Measurements from ENCODE around the gene PANX2.

Gene PANX2

DNA sequence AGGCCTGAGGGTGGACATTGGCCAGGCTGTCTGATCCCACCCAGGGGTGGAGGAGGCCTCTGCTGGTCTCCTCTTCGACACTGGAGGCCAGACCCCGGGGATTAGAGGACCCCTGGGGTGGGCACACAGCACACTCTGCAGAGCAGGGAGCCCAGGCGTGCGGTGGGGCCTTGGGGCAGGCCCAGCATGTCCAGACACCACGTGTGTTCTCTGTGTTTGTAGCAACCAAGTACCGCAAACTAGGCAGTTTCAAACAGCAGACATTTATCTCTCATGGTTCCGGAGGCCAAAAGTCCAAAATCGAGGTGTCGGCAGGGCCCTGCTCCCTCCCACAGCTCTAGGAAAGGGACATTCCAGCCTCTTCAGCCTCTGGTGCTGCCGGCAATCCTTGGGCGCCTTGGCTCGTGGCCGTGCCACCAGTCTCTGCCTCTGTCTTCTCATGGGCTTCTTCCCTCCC, 1.5 kb downstream of the PANX2 start:
- CTCF ChIA-PET, result no interaction called here
- Mint-ChIP-seq H3K27ac (no peak overlapping the region), H3K4me1 (peaks cover 4% of the 10 kb centered on the region), H3K4me3 (no peak overlapping the region), H3K9me3 (no peaks in the 10 kb centered on the region), H3K36me3 (peaks cover 2% of the 10 kb centered on the region), H3K27me3 (peaks cover 86% of the 10 kb centered on the region)
- DNase-seq, result no peak

DNA sequence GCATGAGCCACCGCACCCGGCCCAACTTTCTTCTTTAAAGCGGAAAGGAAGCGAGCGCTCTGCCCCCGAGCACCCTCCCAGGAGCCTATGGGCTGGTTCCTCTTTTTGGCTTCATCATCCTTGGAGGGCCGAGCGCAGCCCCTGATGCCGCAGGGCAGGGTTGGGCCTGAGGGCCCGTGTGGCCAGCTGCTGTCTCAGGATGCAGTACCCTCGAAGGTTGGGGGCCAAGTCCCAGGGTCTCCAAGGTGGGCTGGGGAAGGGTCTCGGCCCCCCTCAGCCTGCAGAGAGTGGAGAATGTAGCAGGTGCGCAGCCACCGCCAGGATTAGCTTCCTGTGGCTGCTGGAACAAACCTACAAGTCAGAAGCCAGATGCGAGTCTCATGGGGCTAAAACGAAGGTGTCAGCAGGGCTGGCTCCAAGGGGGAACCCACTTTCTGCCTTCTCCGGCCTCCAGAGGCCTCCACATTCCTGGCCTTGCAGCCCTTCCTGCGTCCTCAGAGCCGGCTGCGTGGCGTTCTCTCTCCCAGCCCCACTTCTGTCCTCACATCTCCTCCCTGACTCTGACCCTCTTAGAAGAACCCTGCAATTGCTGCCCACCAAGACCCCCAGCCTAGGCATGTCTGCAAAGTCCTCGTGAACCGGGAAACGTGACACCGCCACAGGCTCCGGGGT, 2.9 kb downstream of the PANX2 start:
- CTCF ChIA-PET, result no interaction called here

DNA sequence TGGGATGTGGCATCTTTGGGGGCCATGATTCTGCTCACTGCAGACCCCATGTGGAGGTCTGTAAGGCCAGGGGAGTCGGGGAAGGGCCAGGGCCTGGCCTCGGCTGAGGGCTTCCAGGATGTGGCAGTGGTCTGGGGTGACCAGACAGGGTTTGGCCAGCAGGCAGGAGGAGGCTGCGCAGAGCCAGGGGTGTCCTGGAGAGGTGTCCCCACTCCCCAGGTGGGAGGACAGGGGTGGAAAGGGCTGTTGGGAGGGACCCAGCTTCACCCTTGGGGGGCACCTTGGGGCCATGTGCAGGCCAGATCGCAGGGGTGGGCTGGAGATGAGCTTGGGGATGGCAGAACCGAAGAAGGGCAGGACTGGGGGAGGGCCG, 3.4 kb downstream of the PANX2 start:
- H3K27ac Mint-ChIP-seq, result no peak overlapping the region
- CTCF ChIA-PET, result no interaction called here
- DNase-seq, result no peak
- H3K4me1 Mint-ChIP-seq, result peaks cover 4% of the 10 kb centered on the region
- peaks cover under 1% of the 10 kb centered on the region for H3K36me3 Mint-ChIP-seq
- H3K27me3 Mint-ChIP-seq, result peaks cover 84% of the 10 kb centered on the region
- no peaks in the 10 kb centered on the region for H3K9me3 Mint-ChIP-seq
- no peak overlapping the region for H3K4me3 Mint-ChIP-seq

More for the DNA sequence above, 2.9 kb downstream of the PANX2 start:
- no peak overlapping the region for H3K4me3 Mint-ChIP-seq
- H3K4me1 Mint-ChIP-seq, result peaks cover 4% of the 10 kb centered on the region
- H3K9me3 Mint-ChIP-seq, result no peaks in the 10 kb centered on the region
- no peak for DNase-seq
- H3K36me3 Mint-ChIP-seq, result peaks cover 2% of the 10 kb centered on the region
- H3K27me3 Mint-ChIP-seq, result peaks cover 84% of the 10 kb centered on the region
- H3K27ac Mint-ChIP-seq, result no peak overlapping the region

DNA sequence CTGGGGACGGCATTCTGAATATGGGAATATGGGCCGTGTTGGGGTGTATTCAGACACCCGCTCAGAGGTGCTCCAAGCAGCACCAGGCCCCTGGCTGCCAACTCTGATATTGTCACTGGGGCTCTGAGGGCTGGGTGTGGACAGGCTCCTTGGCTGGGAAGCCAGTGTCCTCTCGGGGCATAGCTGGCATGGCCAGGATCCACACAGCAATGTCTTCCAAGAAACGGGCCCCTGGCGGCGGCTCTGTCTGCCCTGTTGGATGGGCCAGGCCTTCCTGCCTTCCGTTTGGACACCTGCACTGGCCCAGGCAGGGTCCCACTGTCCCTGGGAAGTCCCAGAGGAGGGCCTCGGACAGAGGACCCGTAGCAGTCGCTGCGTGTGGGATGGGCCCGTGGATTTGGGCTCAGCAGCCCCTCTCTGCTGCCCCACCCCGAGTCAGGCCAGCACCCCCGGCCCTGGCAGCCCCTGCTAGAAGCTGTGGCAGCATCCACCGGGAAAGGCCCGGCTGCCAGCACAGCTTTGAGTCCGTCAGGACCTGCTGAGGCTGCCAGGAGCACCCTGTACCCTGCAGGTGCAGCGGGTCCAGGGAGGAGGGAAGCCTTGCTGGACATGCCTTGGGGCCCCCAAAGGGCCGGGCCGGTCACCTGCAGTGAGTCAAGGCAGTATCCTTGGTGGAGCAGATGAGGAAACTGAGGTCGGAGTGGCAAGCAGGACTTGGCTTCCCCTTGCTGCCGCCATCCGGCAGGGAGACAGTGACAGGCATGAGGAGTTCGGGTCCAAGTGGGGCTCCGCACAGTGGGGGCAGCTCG, 4.1 kb downstream of the PANX2 start:
- H3K4me1 Mint-ChIP-seq, result peaks cover 4% of the 10 kb centered on the region
- no peak overlapping the region for H3K27ac Mint-ChIP-seq
- H3K9me3 Mint-ChIP-seq, result no peaks in the 10 kb centered on the region
- H3K27me3 Mint-ChIP-seq, result peaks cover 82% of the 10 kb centered on the region
- H3K36me3 Mint-ChIP-seq, result no peaks in the 10 kb centered on the region
- no peak for DNase-seq
- H3K4me3 Mint-ChIP-seq, result no peak overlapping the region
- CTCF ChIA-PET, result no interaction called here

DNA sequence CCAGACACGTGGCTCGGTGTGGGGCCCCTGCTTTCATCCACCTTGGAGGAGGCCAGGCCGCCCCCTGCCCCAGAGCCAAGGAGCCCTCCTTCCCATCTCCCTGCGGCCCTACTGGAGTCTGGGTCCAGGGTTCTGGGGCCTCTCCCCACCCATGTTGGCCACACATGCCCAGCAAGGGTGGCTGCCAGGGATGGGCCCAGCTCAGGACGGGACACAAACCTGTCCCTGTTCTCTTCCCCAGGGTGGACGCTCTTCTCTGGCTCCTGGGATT, 4.6 kb downstream of the PANX2 start:
- Mint-ChIP-seq H3K4me1 (peaks cover 7% of the 10 kb centered on the region), H3K27ac (no peak overlapping the region), H3K4me3 (no peak overlapping the region), H3K36me3 (no peaks in the 10 kb centered on the region), H3K9me3 (no peaks in the 10 kb centered on the region), H3K27me3 (peaks cover 82% of the 10 kb centered on the region)
- DNase-seq, result no peak
- CTCF ChIA-PET, result no interaction called here

DNA sequence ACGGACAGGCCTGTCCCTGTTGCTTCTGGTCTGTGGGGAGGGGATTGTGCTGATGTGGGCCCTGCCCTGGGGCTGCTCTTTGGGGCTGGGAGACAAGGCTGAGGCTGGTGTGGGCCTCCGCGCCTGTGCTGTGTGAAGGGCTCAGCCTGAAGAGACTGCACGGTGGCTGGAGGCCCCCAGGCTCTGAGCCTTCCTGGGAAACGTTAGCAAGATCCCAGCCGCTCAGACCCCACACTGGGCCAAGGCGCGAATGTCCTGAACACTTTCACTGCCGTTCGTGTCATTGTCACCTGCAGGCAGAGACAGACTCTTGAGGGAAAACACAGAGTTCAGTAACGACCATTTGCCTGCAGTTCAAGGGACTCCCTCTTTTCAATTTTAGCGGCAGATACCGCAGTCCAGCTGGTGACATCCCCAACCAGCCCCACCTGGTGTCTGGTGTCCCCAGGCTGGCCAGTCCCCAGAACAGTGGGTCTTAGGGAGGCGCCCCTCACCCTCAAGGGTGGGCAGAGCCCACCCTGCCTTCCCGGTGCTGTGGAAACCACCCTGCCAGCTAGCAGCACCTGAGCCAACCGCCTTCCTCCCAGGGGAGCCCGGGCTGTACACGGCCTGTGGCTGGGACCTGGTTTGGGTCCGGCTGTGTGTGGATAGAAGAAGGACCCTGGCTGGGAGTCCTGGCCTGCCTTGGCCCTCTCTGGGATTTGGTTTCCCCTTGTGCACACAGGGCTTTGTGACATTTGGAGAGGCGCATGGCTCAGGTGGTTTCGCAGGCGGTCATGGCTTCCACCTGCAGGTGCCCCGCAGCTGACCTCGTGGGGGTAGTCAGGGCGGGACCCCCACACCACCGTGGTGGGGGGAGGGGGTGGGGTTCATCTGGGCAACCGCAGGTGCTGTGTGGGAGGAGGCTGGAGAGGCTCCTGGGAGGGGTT, 5.7 kb downstream of the PANX2 start:
- CTCF ChIA-PET, result no interaction called here
- no peak overlapping the region for H3K27ac Mint-ChIP-seq

DNA sequence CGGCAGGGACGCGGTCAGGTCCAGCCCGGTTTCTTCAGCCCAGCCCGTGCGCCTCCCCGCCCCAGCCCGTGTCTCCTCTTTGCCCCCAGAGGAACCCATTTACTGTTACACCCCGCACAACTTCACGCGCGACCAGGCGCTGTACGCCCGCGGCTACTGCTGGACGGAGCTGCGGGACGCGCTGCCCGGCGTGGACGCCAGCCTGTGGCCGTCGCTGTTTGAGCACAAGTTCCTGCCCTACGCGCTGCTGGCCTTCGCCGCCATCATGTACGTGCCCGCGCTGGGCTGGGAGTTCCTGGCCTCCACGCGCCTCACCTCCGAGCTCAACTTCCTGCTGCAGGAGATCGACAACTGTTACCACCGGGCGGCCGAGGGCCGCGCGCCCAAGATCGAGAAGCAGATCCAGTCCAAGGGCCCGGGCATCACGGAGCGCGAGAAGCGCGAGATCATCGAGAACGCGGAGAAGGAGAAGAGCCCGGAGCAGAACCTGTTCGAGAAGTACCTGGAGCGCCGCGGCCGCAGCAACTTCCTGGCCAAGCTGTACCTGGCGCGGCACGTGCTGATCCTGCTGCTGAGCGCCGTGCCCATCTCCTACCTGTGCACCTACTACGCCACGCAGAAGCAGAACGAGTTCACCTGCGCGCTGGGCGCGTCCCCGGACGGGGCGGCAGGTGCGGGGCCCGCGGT, 6.5 kb downstream of the PANX2 start:
- Mint-ChIP-seq H3K4me3 (no peak overlapping the region), H3K4me1 (peaks cover 4% of the 10 kb centered on the region), H3K27me3 (peaks cover 71% of the 10 kb centered on the region), H3K27ac (no peak overlapping the region), H3K9me3 (no peaks in the 10 kb centered on the region), H3K36me3 (no peaks in the 10 kb centered on the region)
- CTCF ChIA-PET, result no interaction called here
- no peak for DNase-seq

More for the DNA sequence above, 5.7 kb downstream of the PANX2 start:
- no peak for DNase-seq
- Mint-ChIP-seq H3K27me3 (peaks cover 79% of the 10 kb centered on the region), H3K4me3 (no peak overlapping the region), H3K4me1 (peaks cover 4% of the 10 kb centered on the region), H3K36me3 (no peaks in the 10 kb centered on the region), H3K9me3 (no peaks in the 10 kb centered on the region)

DNA sequence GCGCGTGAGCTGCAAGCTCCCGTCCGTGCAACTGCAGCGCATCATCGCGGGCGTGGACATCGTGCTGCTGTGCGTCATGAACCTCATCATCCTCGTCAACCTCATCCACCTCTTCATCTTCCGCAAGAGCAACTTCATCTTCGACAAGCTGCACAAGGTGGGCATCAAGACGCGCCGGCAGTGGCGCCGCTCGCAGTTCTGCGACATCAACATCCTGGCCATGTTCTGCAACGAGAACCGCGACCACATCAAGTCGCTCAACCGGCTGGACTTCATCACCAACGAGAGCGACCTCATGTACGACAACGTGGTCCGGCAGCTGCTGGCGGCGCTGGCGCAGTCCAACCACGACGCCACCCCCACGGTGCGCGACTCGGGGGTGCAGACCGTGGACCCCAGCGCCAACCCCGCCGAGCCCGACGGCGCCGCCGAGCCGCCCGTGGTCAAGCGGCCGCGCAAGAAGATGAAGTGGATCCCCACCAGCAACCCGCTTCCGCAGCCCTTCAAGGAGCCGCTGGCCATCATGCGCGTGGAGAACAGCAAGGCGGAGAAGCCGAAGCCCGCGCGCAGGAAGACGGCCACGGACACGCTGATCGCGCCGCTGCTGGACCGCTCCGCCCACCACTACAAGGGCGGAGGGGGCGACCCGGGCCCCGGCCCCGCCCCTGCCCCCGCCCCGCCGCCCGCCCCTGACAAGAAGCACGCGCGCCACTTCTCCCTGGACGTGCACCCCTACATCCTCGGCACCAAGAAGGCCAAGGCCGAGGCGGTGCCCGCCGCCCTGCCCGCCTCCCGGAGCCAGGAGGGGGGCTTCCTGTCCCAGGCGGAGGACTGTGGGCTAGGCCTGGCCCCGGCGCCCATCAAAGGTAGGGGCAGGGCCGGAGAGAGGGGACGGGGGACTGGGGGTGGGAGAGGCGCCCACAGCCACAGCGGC, 7.3 kb downstream of the PANX2 start:
- no peak for DNase-seq
- Mint-ChIP-seq H3K27ac (no peak overlapping the region), H3K27me3 (peaks cover 63% of the 10 kb centered on the region), H3K4me3 (no peak overlapping the region), H3K9me3 (no peaks in the 10 kb centered on the region), H3K36me3 (no peaks in the 10 kb centered on the region), H3K4me1 (peaks cover 4% of the 10 kb centered on the region)
- CTCF ChIA-PET, result no interaction called here

DNA sequence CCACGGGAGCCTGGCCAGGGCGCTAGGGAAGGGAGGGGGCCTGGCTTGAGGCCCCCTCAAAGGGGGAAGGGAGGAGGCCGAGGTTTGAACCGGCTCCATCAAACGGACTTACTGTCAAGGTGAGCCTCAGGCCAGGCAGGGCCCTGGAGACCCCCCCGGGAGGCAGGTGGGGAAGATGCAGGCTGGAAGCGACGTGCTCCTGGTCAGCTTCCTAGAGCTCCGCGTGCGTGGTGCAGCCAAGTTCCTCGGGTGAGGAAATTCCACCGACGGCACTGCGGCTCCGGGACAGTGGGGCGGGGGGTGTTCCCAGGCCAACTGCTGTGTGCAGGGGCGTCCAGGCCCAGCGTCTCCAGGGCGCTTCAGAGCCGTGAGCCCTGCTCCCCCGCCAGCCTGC, 7.9 kb downstream of the PANX2 start:
- no peaks in the 10 kb centered on the region for H3K36me3 Mint-ChIP-seq
- no peaks in the 10 kb centered on the region for H3K9me3 Mint-ChIP-seq
- no peak overlapping the region for H3K27ac Mint-ChIP-seq
- H3K4me1 Mint-ChIP-seq, result peaks cover 4% of the 10 kb centered on the region
- DNase-seq, result no peak
- H3K4me3 Mint-ChIP-seq, result no peak overlapping the region
- CTCF ChIA-PET, result no interaction called here
- H3K27me3 Mint-ChIP-seq, result peaks cover 61% of the 10 kb centered on the region

DNA sequence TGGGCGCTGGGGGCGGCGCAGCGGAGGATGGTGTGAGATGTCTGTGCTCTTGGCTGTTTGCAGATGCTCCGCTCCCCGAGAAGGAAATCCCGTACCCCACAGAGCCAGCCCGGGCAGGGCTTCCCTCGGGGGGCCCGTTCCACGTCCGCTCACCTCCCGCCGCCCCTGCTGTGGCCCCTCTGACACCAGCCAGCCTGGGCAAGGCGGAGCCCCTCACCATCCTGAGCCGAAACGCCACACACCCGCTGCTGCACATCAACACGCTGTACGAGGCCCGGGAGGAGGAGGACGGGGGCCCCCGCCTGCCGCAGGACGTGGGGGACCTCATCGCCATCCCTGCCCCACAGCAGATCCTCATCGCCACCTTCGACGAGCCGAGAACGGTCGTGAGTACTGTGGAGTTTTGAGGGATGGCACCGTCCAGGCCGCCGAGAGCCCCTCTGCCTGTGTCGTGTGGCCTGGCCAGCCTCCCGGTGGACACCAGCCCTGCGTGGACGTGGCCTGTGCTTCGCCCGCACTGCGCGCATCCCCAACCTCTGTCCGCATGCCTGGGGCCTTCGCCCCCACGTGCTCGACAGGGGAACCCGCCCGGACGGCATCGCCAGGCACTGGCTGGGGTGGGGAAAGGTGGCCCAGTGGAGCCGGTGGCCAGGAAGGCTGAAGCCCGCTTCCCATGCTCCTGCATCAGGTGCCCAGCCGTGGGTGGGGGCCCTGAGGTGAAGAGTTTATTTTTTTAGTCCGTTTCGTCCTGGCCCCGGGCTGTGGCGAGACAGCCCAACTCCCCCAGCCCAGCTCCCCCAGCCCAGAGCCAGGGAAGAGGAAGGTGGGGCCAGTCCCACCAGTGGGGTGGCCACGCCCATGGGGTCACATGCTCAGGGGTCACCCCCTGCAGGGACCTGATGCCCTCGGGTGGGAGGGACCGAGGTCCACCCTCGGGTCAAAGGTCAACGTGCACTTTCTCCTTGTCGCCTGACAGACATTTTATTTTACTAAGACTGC, 8.6 kb downstream of the PANX2 start:
- CTCF ChIA-PET, result no interaction called here
- DNase-seq, result no peak
- peaks cover 59% of the 10 kb centered on the region for H3K27me3 Mint-ChIP-seq
- H3K9me3 Mint-ChIP-seq, result no peaks in the 10 kb centered on the region
- peaks cover 4% of the 10 kb centered on the region for H3K4me1 Mint-ChIP-seq
- H3K36me3 Mint-ChIP-seq, result no peaks in the 10 kb centered on the region
- no peak overlapping the region for H3K27ac Mint-ChIP-seq
- no peak overlapping the region for H3K4me3 Mint-ChIP-seq

DNA sequence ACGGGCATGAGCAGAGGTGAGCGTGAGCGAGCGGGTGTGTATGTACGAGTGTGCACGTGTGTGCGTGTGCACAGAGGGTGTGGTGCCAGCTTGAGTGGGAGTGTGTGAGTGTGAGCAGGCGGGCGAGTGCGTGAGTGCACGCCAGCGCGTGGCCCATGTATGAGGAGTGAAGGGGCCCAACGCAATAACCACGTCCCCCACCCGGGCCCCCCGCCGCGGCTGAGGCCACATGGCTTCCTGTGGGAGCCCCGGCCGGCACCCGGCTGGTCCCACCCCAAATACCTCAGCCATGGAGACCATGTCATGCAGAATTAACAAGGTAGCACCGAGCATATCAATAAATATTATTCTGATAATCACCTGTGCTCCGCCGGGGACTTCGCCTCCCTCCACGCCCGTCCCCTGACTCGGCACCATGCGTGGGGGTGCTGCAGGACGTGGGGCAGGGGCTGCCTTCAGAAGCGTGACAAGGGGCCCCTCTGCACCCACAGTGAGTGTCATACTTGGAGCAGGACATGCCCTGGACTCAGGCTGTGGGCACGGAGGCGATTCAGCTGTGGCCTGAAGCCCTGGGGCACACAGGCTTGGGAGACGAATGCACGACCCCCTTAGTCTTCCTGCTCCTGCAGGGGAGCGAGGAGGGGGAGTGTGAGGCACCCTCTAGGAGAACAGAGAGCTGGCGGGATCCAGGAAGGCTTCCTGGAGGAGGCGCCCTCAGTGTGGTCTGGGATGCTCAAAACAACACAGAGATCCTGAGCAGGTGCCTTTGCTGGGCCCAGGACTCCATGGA, 9.6 kb downstream of the PANX2 start:
- Mint-ChIP-seq H3K36me3 (no peaks in the 10 kb centered on the region), H3K9me3 (no peaks in the 10 kb centered on the region), H3K4me3 (no peak overlapping the region), H3K27me3 (peaks cover 55% of the 10 kb centered on the region), H3K4me1 (peaks cover 8% of the 10 kb centered on the region), H3K27ac (no peak overlapping the region)
- CTCF ChIA-PET, result no interaction called here
- no peak for DNase-seq
